SU-DHL-6 (cell line): ENCODE measurements around the gene SERPINA1.

Experiments
- EZH2phosphoT487 ChIP-seq: fragments of 200-600 bp; sonication (generic), shearing (Covaris generic); conservative IDR thresholded peaks from 2 replicates; pipeline ENCODE4 v1.6.1; 2018; ENCODE audit warnings: mild to moderate bottlenecking, antibody characterized with exemption, low read length, moderate library complexity, mixed read lengths
- TF ChIP-seq, protein P1 (sequence below): fragments of 200-600 bp; sonication (generic); IDR thresholded peaks from one replicate; pipeline ENCODE4 v1.5.1; 2017; ENCODE audit warnings: antibody characterized with exemption, mild to moderate bottlenecking, low read length, moderate library complexity; ENCODE audit not compliant: insufficient read depth, poor library complexity, severe bottlenecking

DNA sequence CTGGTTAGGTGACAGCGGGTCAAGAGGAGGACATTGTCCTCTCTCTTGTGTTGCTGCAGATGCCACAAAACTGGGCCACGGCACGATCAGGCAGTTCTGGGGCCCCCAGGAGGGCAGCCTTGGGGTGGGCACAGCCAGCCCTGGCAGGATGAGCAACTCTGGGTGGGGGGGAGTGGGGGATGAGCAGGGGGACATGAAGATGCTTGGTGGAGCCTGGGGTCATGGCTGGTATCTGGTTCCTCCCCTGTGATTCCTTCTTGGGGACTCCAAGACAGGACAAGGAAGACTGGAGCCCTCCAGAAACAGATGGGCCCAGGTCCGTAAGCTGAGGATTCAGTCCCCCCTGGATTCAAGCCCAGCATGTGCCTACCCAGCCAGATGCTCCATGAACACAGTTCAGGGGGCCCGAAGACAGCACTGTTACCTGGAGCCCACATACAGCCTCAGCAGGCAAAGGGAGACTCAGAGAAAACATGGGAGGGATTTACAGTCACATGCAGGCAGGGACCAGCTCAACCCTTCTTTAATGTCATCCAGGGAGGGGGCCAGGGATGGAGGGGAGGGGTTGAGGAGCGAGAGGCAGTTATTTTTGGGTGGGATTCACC is 10.4 kb downstream of the SERPINA1 start:
- no peak for TF ChIP-seq EZH2phosphoT487
- TF ChIP-seq, protein P1, sequence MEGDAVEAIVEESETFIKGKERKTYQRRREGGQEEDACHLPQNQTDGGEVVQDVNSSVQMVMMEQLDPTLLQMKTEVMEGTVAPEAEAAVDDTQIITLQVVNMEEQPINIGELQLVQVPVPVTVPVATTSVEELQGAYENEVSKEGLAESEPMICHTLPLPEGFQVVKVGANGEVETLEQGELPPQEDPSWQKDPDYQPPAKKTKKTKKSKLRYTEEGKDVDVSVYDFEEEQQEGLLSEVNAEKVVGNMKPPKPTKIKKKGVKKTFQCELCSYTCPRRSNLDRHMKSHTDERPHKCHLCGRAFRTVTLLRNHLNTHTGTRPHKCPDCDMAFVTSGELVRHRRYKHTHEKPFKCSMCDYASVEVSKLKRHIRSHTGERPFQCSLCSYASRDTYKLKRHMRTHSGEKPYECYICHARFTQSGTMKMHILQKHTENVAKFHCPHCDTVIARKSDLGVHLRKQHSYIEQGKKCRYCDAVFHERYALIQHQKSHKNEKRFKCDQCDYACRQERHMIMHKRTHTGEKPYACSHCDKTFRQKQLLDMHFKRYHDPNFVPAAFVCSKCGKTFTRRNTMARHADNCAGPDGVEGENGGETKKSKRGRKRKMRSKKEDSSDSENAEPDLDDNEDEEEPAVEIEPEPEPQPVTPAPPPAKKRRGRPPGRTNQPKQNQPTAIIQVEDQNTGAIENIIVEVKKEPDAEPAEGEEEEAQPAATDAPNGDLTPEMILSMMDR, result no peak
